Kidney (tissue), 14 donors: Measurements from ENCODE around the gene SPTLC3. TPM values are rescaled to one million over a fixed set of nuclear protein-coding genes. Genes with fewer than 3 reads are reported as not detected.

Source experiments
- DNase-seq, 5 donors: peaks; one replicate each; pipeline ENCODE4 v3.0.0-alpha.2; 2013 to 2020
- FAIRE-seq: peaks from 2 replicates; lab custom pipeline; 2012; peaks lifted over from hg19 to GRCh38; lab: Jason Lieb, UNC
- H3K27ac ChIP-seq, 2 donors: one replicate each; pipeline ENCODE4 v1.7.0; 2013; ENCODE audit warnings: low read depth in 2 of 2, low read length in 2 of 2, inconsistent platforms in 1 of 2
- H3K27me3 ChIP-seq: one replicate; pipeline ENCODE4 v1.7.1; 2013; ENCODE audit warnings: low read length, inconsistent platforms; ENCODE audit not compliant: control insufficient read depth, insufficient read depth
- H3K36me3 ChIP-seq, 3 donors: one replicate each; pipeline versions ENCODE4 v1.7.0 to v1.7.1; 2013; ENCODE audit warnings: low read length in 3 of 3, control low read depth in 1 of 3, inconsistent platforms in 1 of 3; ENCODE audit not compliant: insufficient read depth in 3 of 3, control insufficient read depth in 2 of 3
- H3K4me1 ChIP-seq, 3 donors: one replicate each; pipeline versions ENCODE4 v1.7.0 to v1.7.1; 2013; ENCODE audit warnings: low read length in 3 of 3, inconsistent platforms in 1 of 3, low read depth in 1 of 3; ENCODE audit not compliant: control insufficient read depth in 2 of 3, insufficient read depth in 2 of 3
- H3K4me3 ChIP-seq, 3 donors: one replicate each; pipeline versions ENCODE4 v1.7.0 to v1.8.1; 2013; ENCODE audit warnings: low read length in 3 of 3, control low read depth in 1 of 3, inconsistent platforms in 1 of 3
- H3K9ac ChIP-seq, 3 donors: one replicate each; pipeline versions ENCODE4 v1.7.0 to v1.7.1; 2013; ENCODE audit warnings: low read length in 3 of 3, control low read depth in 1 of 3, inconsistent platforms in 1 of 3
- H3K9me3 ChIP-seq, 3 donors: one replicate each; pipeline versions ENCODE4 v1.7.0 to v1.7.1; 2013; ENCODE audit warnings: low read length in 3 of 3, control low read depth in 1 of 3, inconsistent platforms in 1 of 3; ENCODE audit not compliant: control insufficient read depth in 2 of 3, insufficient read depth in 1 of 3
- intact Hi-C: fragments of 100-400 bp; cut with DNase I; formaldehyde crosslinking; loops from one replicate; pipeline ENCODE4 v1.11.1; 2022
- polyA plus RNA-seq: library from polyadenylated mRNA; stranded (reverse); fragments of 350-450 nt; fragmentation: Illumina TruSeq; extraction: RNeasy Lipid Tissue Mini Kit (QIAGEN cat#74804); gene quantifications from one replicate; pipeline ENCODE4 v1.2.3, GENCODE V29; 2014; ENCODE audit warnings: low read depth, low replicate concordance; ENCODE audit not compliant: insufficient read depth
- total RNA-seq: library from RNA; stranded (reverse); fragmentation: NEBNext Ultra II Directional; extraction: Animal tissue kit (Norgen Biotek cat#: 25700); gene quantifications from one replicate; pipeline ENCODE4 v1.2.1, GENCODE V29; 2021
- TF ChIP-seq, protein P1 (sequence below): IDR thresholded peaks from 3 replicates; pipeline ENCODE4 v1.5.1; 2012; ENCODE audit warnings: mild to moderate bottlenecking, moderate library complexity, borderline replicate concordance; ENCODE audit not compliant: insufficient read depth; ENCODE audit errors: extremely low read depth
- donor health status: control.
- donor health status: control.
- donor health status: control.
- donor health status: control.
- donor health status: control.
- donor health status: DM: yes; HTN: yes; CAD: no.
- donor health status: Normal renal cell carcinoma (clear cell type).

SPTLC3 gene
- total and polyA plus RNA-seq, 2 donors from 2014 or later: 7.1 to 65.9 TPM

DNA sequence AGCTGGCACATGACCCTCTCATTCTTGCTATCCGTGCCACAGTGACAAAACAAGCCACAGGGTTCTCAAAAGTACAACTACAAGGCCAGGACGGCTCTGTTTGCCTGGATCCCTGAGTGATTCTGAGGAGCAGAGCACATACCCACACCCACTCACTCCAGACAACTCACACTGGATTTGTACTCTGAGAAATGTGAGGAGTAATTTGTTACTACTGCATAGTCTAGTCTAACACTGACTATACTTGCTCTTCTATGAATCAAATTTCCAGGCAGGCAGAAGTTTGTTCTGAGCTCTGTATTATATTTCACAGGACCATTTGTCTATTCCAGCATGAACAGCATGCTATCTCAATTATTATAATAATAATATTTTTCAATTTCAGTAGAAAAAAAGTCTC lies 26.7 kb upstream of the SPTLC3 start:
- Histone ChIP-seq H3K4me3 (no peak overlapping the region), H3K36me3 (no peaks in the 10 kb centered on the region), H3K9ac (no peak overlapping the region), H3K27me3 (no peaks in the 10 kb centered on the region), H3K27ac (no peak overlapping the region), H3K9me3 (no peaks in the 10 kb centered on the region), H3K4me1 (peaks cover 0 to 8% (median 0%) of the 10 kb centered on the region in 3 donors)
- FAIRE-seq (no peak), DNase-seq (no peak)
- TF ChIP-seq, protein P1, sequence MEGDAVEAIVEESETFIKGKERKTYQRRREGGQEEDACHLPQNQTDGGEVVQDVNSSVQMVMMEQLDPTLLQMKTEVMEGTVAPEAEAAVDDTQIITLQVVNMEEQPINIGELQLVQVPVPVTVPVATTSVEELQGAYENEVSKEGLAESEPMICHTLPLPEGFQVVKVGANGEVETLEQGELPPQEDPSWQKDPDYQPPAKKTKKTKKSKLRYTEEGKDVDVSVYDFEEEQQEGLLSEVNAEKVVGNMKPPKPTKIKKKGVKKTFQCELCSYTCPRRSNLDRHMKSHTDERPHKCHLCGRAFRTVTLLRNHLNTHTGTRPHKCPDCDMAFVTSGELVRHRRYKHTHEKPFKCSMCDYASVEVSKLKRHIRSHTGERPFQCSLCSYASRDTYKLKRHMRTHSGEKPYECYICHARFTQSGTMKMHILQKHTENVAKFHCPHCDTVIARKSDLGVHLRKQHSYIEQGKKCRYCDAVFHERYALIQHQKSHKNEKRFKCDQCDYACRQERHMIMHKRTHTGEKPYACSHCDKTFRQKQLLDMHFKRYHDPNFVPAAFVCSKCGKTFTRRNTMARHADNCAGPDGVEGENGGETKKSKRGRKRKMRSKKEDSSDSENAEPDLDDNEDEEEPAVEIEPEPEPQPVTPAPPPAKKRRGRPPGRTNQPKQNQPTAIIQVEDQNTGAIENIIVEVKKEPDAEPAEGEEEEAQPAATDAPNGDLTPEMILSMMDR: no peak
- intact Hi-C loops: no loop called here

DNA sequence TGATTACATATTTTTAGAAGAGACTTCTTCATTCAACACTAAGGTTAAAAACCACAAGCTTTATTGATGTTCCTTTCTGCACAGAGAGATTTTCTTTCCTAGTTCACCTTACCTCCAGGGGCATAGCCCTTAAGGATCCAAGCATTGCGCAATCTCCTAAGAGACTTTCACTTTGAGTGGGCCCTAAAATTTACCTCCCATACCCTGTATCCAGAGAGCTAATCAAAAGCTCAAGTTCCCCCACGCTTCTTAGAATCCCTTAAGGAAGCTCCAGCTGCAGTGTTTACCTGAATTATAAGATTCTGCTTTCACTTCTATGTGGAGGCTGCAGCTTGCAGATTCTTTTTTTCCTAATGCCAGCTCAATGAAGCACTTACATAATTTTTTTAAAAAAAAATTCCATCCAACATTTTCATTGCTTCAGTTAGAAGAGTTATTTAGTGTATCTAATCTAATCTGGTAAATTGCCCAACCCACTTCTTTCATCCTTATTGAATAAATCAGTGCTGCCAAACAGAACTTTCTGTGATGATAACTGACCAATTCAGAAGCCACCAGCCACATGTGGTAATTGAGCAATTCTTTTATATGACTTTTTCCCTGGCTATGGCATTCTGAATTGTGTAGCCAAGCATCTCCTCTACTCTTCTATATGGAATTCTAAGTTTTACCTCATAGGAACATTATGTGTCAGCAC lies 24.6 kb upstream of the SPTLC3 start:
- H3K9me3 ChIP-seq: no peaks in the 10 kb centered on the region
- TF ChIP-seq, protein P1: no peak
- no peak overlapping the region for H3K9ac ChIP-seq
- FAIRE-seq: no peak
- intact Hi-C loops: no loop called here
- no peak for DNase-seq
- H3K36me3 ChIP-seq: no peaks in the 10 kb centered on the region
- H3K27me3 ChIP-seq: no peaks in the 10 kb centered on the region
- H3K4me3 ChIP-seq: no peak overlapping the region
- no peak overlapping the region for H3K27ac ChIP-seq
- no peaks in the 10 kb centered on the region for H3K4me1 ChIP-seq

DNA sequence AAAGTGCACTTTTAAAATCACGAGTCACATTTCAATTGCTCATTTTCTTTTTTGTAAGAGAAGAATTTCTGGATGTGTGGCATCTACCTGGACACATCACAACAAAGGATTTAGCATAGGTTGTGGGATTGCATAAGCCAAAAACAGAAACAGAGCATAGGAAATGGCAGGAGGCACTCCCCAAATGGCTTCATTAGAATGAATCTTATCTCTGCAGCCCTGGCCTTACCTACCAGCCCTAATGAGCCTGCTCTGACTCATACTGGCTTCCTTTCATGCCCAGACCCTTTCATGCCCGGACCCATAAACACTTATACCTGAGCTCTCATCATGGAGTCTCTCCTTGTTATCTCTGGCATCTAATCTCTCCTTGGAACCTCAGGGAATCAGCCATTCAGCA lies 23.9 kb upstream of the SPTLC3 start:
- H3K27me3 ChIP-seq: no peaks in the 10 kb centered on the region
- DNase-seq (no peak), FAIRE-seq (no peak)
- H3K9me3 ChIP-seq: no peaks in the 10 kb centered on the region
- H3K36me3 ChIP-seq: no peaks in the 10 kb centered on the region
- TF ChIP-seq, protein P1: no peak
- no peak overlapping the region for H3K9ac ChIP-seq
- no peaks in the 10 kb centered on the region for H3K4me1 ChIP-seq
- intact Hi-C loops: no loop called here
- no peak overlapping the region for H3K27ac ChIP-seq
- H3K4me3 ChIP-seq: no peak overlapping the region
